Uterus (tissue), 2 donors: Measurements from ENCODE around the gene ULK4.

Source experiments
- CTCF ChIP-seq, 4 experiments: fragments of 200-600 bp in 2 of 4; fragments of 450-650 bp in 2 of 4; sonication (generic) in 2 of 4; IDR thresholded peaks; one replicate each; pipeline ENCODE4 v1.5.1; 2016 to 2019; ENCODE audit warnings: antibody characterized with exemption in 4 of 4, mild to moderate bottlenecking in 2 of 4, moderate library complexity in 1 of 4
- POLR2A ChIP-seq, 2 donors: fragments of 450-650 bp; IDR thresholded peaks; one replicate each; pipeline ENCODE4 v1.6.1; 2016; ENCODE audit warnings: antibody characterized with exemption in 2 of 2, mild to moderate bottlenecking in 1 of 2, moderate library complexity in 1 of 2

- TF ChIP-seq CTCF (IDR thresholded peaks at IDR 0.05) (no peak), POLR2A (IDR thresholded peaks at IDR 0.05) (no peak)
These were observed 657.3 kb downstream of the ULK4 start for GRCh38 chr3:41304593-41304992.
